ENCODE measurements around the gene RAPGEF5. TPM values are rescaled to one million over a fixed set of nuclear protein-coding genes. Genes with fewer than 3 reads are reported as not detected.

RAPGEF5 gene
- total RNA-seq, 6 experiments from 2014 or later: 15.5 to 56.4 (median 27.1) TPM

- intact Hi-C loops (cut with DNase I): no loop called here
- H3K27ac ChIP-seq: peak overlapping the region; percentile 1 to 66 (median 33)
- DNase-seq: no peak
These were observed 143.0 kb downstream of the RAPGEF5 start for GRCh38 chr7:22214000-22214399.

GRCh38 chr7:22213081-22213480 is 143.9 kb downstream of the RAPGEF5 start:
- 75% methylated on average over 2 of the region's 2 CpGs for WGBS (ENCODE audit: insufficient coverage, low coverage, low lambda C conversion rate, missing lambda C conversion rate)
- H3K4me3 ChIP-seq: no peak overlapping the region

More at GRCh38 chr7:22214000-22214399, 143.0 kb downstream of the RAPGEF5 start:
- Histone ChIP-seq H3K9me3 (no peaks in the 10 kb centered on the region), H3K4me1 (no peaks in the 10 kb centered on the region), H3K36me3 (no peaks in the 10 kb centered on the region), H3K4me3 (no peak overlapping the region), H3K27me3 (no peaks in the 10 kb centered on the region)
- peak; percentile 58 to 77 (median 68) for ATAC-seq
- TF ChIP-seq POLR2A (IDR thresholded peaks at IDR 0.05) (no peak), CTCF (IDR thresholded peaks at IDR 0.05) (no peak)
- 34% methylated on average over 3 of the region's 3 CpGs for WGBS (ENCODE audit: insufficient coverage, low coverage, low lambda C conversion rate, missing lambda C conversion rate)

GRCh38 chr7:22210967-22211366 is 146.0 kb downstream of the RAPGEF5 start:
- H3K27ac ChIP-seq: no peak overlapping the region
- intact Hi-C loops (cut with DNase I): no loop called here
- DNase-seq (no peak), ATAC-seq (no peak)
- TF ChIP-seq POLR2A (IDR thresholded peaks at IDR 0.05): no peak
- no peak for TF ChIP-seq CTCF (IDR thresholded peaks at IDR 0.05)
- WGBS (ENCODE audit: insufficient coverage, low coverage, low lambda C conversion rate, missing lambda C conversion rate): 73% methylated on average over 2 of the region's 2 CpGs
- no peaks in the 10 kb centered on the region for H3K36me3 ChIP-seq
- H3K4me1 ChIP-seq: no peaks in the 10 kb centered on the region
- H3K9me3 ChIP-seq: no peaks in the 10 kb centered on the region
- no peak overlapping the region for H3K4me3 ChIP-seq
- no peaks in the 10 kb centered on the region for H3K27me3 ChIP-seq

More at GRCh38 chr7:22213081-22213480, 143.9 kb downstream of the RAPGEF5 start:
- H3K9me3 ChIP-seq: no peaks in the 10 kb centered on the region
- no peak for DNase-seq
- TF ChIP-seq POLR2A (IDR thresholded peaks at IDR 0.05) (no peak), CTCF (IDR thresholded peaks at IDR 0.05) (no peak)
- H3K27me3 ChIP-seq: no peaks in the 10 kb centered on the region
- H3K36me3 ChIP-seq: no peaks in the 10 kb centered on the region
- H3K4me1 ChIP-seq: no peaks in the 10 kb centered on the region
- intact Hi-C loops (cut with DNase I): no loop called here
- no peak for ATAC-seq
- peak overlapping the region in 2 of 3 donors; percentile 33 to 49 for H3K27ac ChIP-seq

GRCh38 chr7:22210355-22210754 is 146.6 kb downstream of the RAPGEF5 start:
- H3K9me3 ChIP-seq: no peaks in the 10 kb centered on the region
- no peaks in the 10 kb centered on the region for H3K4me1 ChIP-seq
- whole genome bisulfite sequencing (ENCODE audit: insufficient coverage, low coverage, low lambda C conversion rate, missing lambda C conversion rate): 57% methylated on average over 3 of the region's 3 CpGs
- H3K27ac ChIP-seq: no peak overlapping the region
- DNase-seq (no peak), ATAC-seq (no peak)
- H3K4me3 ChIP-seq: no peak overlapping the region
- no peaks in the 10 kb centered on the region for H3K27me3 ChIP-seq
- intact Hi-C loops (cut with DNase I): no loop called here
- TF ChIP-seq POLR2A (IDR thresholded peaks at IDR 0.05): no peak
- no peak for TF ChIP-seq CTCF (IDR thresholded peaks at IDR 0.05)
- H3K36me3 ChIP-seq: no peaks in the 10 kb centered on the region

GRCh38 chr7:22208799-22209198 is 148.2 kb downstream of the RAPGEF5 start:
- intact Hi-C loops (cut with DNase I): no loop called here
- Histone ChIP-seq H3K4me3 (no peak overlapping the region), H3K36me3 (no peaks in the 10 kb centered on the region), H3K27ac (no peak overlapping the region), H3K4me1 (no peaks in the 10 kb centered on the region), H3K9me3 (no peaks in the 10 kb centered on the region), H3K27me3 (no peaks in the 10 kb centered on the region)
- WGBS (ENCODE audit: insufficient coverage, low coverage, low lambda C conversion rate, missing lambda C conversion rate): 59% methylated on average over 2 of the region's 2 CpGs
- TF ChIP-seq CTCF (IDR thresholded peaks at IDR 0.05) (no peak), POLR2A (IDR thresholded peaks at IDR 0.05) (no peak)
- ATAC-seq (no peak), DNase-seq (no peak)
